Activated CD4-positive, alpha-beta T cell treated with anti-CD3 and anti-CD28 coated beads for 48 hours (primary cell): Measurements from ENCODE around the gene ARRB2.

ENCODE experiments used
- DNase-seq: peaks from one replicate; pipeline ENCODE4 v3.0.0-alpha.2; 2020

ARRB2 gene

DNA sequence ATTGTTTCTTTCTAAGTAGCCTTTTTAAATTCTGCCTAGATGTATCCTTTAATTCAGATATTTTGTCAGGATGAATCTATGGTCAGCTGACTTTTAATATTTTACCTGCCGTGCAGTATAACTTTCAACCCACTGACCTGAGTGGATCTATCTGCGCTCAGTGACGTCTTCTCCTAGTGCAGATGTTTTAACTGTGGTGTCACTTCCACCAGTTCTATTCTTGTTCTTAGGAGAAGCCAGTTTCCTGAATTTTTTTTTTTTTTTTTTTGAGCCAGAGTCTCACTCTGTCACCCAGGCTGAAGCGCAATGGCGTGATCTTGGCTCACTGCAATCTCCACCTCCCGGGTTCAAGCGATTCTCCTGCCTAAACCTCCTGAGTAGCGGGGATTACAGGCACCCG lies 56.3 kb downstream of the ARRB2 start:
- no peak for DNase-seq

GRCh38 chr17:4768298-4768697 lies 57.9 kb downstream of the ARRB2 start:
- no peak for DNase-seq

DNA sequence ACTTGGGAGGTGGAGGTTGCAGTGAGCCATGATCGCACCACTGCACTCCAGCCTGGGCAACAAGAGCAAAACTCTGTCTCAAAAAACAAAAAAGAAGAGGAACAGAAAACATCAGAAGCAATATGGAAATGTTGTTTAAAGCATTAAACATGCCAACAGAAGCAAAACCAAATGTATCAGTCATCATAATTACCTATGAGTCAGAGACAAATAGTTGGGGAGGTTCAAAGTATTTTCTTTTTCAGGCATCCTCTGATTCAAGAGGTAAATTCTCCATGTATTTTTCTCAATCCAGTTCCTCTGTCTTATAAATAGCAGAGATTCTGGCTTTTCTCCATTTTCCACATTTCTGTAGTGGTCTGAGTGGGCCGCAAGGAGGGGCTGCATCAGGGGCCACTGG lies 59.2 kb downstream of the ARRB2 start:
- DNase-seq, result no peak
